Measurements from ENCODE around the gene KCNJ6. TPM values are rescaled to one million over a fixed set of nuclear protein-coding genes. Genes with fewer than 3 reads are reported as not detected.
A peak's percentile ranks its signal among the peaks of the same experiment; 100 is the strongest.
"Not testable (repeated sequence)": the region's sequence is repeated elsewhere in the genome, so short reads cannot be mapped to it uniquely, and the experiment has no call there.

The KCNJ6 gene
- total RNA-seq, 2 experiments from 2014 or later, result not detected

- ATAC-seq; H3K36me3 Mint-ChIP-seq; CTCF ChIA-PET; H3K4me3 Mint-ChIP-seq; H3K4me1 Mint-ChIP-seq; H3K27ac Mint-ChIP-seq; DNase-seq; H3K9me3 Mint-ChIP-seq (ENCODE audit: low read depth): not testable (repeated sequence)
- peaks cover 29% of the 10 kb centered on the region for H3K27me3 Mint-ChIP-seq
Observed at GRCh38 chr21:37646761-37647160, 269.5 kb downstream of the KCNJ6 start.

- Mint-ChIP-seq H3K4me1 (no peaks in the 10 kb centered on the region), H3K9me3 (ENCODE audit: low read depth) (no peaks in the 10 kb centered on the region), H3K36me3 (no peaks in the 10 kb centered on the region), H3K4me3 (no peak overlapping the region), H3K27me3 (peaks cover 30% of the 10 kb centered on the region), H3K27ac (no peak overlapping the region)
- ATAC-seq (no peak), DNase-seq (no peak)
- CTCF ChIA-PET, result no interaction called here
Observed at GRCh38 chr21:37645848-37646247, 270.4 kb downstream of the KCNJ6 start.

DNA sequence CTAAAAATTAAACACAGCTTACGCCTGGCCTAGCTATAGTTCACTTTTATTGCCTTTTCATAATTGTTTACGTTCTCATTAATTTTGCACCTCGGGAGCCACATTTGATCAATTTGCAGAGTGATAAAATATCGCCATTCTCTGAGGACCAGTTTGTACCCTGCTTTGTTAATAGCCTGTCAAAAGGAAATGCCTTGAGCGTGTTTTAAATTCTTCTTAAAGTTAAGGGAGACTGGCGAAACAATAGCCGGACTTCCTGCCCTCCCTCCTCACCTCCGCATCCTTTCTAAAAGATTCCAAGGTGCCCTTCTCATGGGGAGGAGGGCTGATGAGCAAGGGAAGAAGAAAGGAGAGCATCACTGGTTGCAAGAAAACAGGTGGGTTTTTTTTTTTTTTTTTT, 271.6 kb downstream of the KCNJ6 start:
- peaks cover 36% of the 10 kb centered on the region for H3K27me3 Mint-ChIP-seq
- H3K27ac Mint-ChIP-seq, result no peak overlapping the region
- no peak for DNase-seq
- no peak for ATAC-seq
- H3K9me3 Mint-ChIP-seq (ENCODE audit: low read depth), result no peaks in the 10 kb centered on the region
- no peaks in the 10 kb centered on the region for H3K36me3 Mint-ChIP-seq
- CTCF ChIA-PET, result no interaction called here
- no peaks in the 10 kb centered on the region for H3K4me1 Mint-ChIP-seq
- no peak overlapping the region for H3K4me3 Mint-ChIP-seq

DNA sequence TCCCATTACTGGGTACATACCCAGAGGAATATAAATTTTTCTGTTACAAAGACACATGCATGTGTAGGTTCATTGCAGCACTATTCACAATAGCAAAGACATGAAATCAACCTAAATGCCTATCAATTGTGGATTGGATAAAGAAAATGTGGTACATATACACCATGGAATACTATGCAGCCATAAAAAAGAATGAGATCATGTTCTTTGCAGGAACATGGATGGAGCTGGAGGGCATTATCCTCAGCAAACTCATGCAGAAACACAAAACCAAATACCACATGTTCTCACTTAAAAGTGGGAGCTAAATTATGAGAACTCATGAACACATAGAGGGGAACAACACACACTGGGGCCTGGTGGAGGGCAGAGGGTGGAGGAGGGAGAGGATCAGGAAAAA, 272.4 kb downstream of the KCNJ6 start:
- H3K9me3 Mint-ChIP-seq (ENCODE audit: low read depth); H3K27ac Mint-ChIP-seq; H3K4me1 Mint-ChIP-seq; DNase-seq; H3K4me3 Mint-ChIP-seq; H3K36me3 Mint-ChIP-seq; CTCF ChIA-PET; ATAC-seq: not testable (repeated sequence)
- H3K27me3 Mint-ChIP-seq, result peaks cover 43% of the 10 kb centered on the region

- H3K27me3 Mint-ChIP-seq, result peaks cover 45% of the 10 kb centered on the region
- H3K36me3 Mint-ChIP-seq, result no peaks in the 10 kb centered on the region
- H3K4me1 Mint-ChIP-seq, result no peaks in the 10 kb centered on the region
- H3K9me3 Mint-ChIP-seq (ENCODE audit: low read depth), result no peaks in the 10 kb centered on the region
- H3K27ac Mint-ChIP-seq, result no peak overlapping the region
- CTCF ChIA-PET, result interaction anchor here (0.7 to 1.3 kb wide), 3 partner anchors 12 to 476 kb away, joined by 4 to 7 read pairs (median 4); no protein-coding TSS in a partner anchor
- H3K4me3 Mint-ChIP-seq, result no peak overlapping the region
- DNase-seq, result peak; percentile 47
- no peak for ATAC-seq
Observed at GRCh38 chr21:37642493-37642892, 273.8 kb downstream of the KCNJ6 start.

- peaks cover 41% of the 10 kb centered on the region for H3K27me3 Mint-ChIP-seq
- DNase-seq (no peak), ATAC-seq (no peak)
- no peaks in the 10 kb centered on the region for H3K9me3 Mint-ChIP-seq (ENCODE audit: low read depth)
- no peak overlapping the region for H3K4me3 Mint-ChIP-seq
- CTCF ChIA-PET, result no interaction called here
- H3K36me3 Mint-ChIP-seq, result no peaks in the 10 kb centered on the region
- H3K4me1 Mint-ChIP-seq, result no peaks in the 10 kb centered on the region
- no peak overlapping the region for H3K27ac Mint-ChIP-seq
Observed at GRCh38 chr21:37639756-37640155, 276.5 kb downstream of the KCNJ6 start.

DNA sequence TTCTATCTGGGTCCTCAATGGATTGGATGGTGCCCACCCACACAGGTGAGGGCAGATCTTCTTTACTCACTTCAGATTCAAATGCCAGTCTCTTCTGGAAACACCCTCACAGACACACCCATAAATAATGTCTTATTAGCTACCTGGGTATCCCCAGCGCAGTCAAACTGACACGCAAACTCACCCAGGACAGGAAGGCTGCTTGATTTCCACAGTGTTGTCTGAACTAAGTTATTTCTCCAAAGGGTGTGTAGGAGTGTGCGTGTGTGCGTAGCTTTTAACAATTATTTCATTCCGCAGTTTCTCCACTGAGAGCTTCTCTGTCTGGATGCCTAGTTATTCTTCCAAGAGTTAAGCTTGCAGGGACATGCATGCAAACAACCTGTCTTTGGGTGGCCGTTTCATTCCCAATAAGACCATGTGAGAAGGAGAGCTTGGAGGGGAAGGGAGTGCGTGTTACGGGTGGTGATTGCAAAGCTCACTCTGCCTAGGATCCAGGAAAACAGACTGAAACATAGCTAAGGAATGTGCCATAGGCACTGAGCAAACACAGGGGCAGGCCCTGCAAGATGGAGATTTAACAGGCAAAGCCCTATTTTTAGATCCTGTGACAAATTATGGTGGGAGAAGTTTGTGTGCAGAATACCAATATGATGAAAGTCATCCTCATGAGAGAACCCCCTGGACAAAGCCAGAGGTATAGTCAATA, 280.0 kb downstream of the KCNJ6 start:
- DNase-seq (no peak), ATAC-seq (no peak)
- CTCF ChIA-PET, result no interaction called here
- no peaks in the 10 kb centered on the region for H3K36me3 Mint-ChIP-seq
- H3K9me3 Mint-ChIP-seq (ENCODE audit: low read depth), result no peaks in the 10 kb centered on the region
- H3K4me1 Mint-ChIP-seq, result no peaks in the 10 kb centered on the region
- no peak overlapping the region for H3K4me3 Mint-ChIP-seq
- no peak overlapping the region for H3K27ac Mint-ChIP-seq
- peaks cover 39% of the 10 kb centered on the region for H3K27me3 Mint-ChIP-seq

- Mint-ChIP-seq H3K27ac (no peak overlapping the region), H3K36me3 (no peaks in the 10 kb centered on the region), H3K4me1 (no peaks in the 10 kb centered on the region), H3K4me3 (no peak overlapping the region), H3K27me3 (peaks cover 43% of the 10 kb centered on the region), H3K9me3 (ENCODE audit: low read depth) (no peaks in the 10 kb centered on the region)
- no peak for DNase-seq
- ATAC-seq, result no peak
- CTCF ChIA-PET, result no interaction called here
Observed at GRCh38 chr21:37631319-37632117, 284.7 kb downstream of the KCNJ6 start.

- H3K4me1 Mint-ChIP-seq, result no peaks in the 10 kb centered on the region
- H3K36me3 Mint-ChIP-seq, result no peaks in the 10 kb centered on the region
- ATAC-seq (no peak), DNase-seq (no peak)
- H3K27me3 Mint-ChIP-seq, result peaks cover 40% of the 10 kb centered on the region
- H3K4me3 Mint-ChIP-seq, result no peak overlapping the region
- no peak overlapping the region for H3K27ac Mint-ChIP-seq
- H3K9me3 Mint-ChIP-seq (ENCODE audit: low read depth), result no peaks in the 10 kb centered on the region
- CTCF ChIA-PET, result interaction anchor here (1.2 kb wide), 1 partner anchor 12 kb away, joined by 4 read pairs; no protein-coding TSS in a partner anchor
Observed at GRCh38 chr21:37630872-37631271, 285.4 kb downstream of the KCNJ6 start.

DNA sequence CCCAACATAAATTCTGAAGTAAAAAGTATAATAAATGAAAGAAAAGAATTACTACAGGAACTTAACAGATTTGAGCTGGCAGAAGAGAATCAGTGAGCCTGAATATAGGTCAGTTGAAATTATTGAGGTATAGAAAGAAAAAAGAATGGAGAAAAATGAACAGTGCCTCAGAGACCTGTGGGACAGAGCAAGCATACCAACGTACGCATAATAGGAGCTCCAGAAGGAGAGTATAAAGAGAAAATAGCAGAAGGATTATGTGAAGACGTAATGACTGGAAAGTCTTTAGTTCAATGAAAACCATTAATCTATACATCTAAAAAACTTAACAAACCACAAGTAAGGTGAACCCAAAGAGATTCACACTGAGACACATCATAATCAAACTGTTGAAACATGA, 287.9 kb downstream of the KCNJ6 start:
- CTCF ChIA-PET, result interaction anchor here (1.2 kb wide), 1 partner anchor 46 kb away, joined by 3 read pairs; no protein-coding TSS in a partner anchor
- H3K4me1 Mint-ChIP-seq, result no peaks in the 10 kb centered on the region
- ATAC-seq, result no peak

DNA sequence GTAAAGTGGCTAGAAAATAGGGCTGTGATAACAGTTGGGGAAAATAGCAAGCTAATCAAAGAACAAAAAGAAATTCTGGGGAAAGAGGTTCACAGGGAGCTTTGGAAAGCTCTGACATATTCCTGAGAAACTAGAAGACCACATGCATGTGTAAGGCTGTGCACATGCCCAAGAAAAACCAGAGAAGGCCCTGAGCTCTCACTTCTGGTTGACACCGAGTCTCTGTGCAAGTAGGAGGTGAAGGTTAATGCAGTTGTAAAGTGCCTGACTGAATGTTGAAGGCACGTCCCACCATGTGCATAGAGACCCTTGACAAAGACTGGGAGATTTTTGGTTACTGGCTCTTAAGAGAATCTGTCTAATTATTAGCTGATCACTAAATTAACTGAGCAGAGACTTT, 288.7 kb downstream of the KCNJ6 start:
- DNase-seq (no peak), ATAC-seq (no peak)
- CTCF ChIA-PET, result interaction anchor here (1.2 kb wide), 1 partner anchor 47 kb away, joined by 3 read pairs; no protein-coding TSS in a partner anchor
- Mint-ChIP-seq H3K9me3 (ENCODE audit: low read depth) (no peaks in the 10 kb centered on the region), H3K4me1 (no peaks in the 10 kb centered on the region), H3K27ac (no peak overlapping the region), H3K27me3 (peaks cover 41% of the 10 kb centered on the region), H3K4me3 (no peak overlapping the region), H3K36me3 (no peaks in the 10 kb centered on the region)

More for the DNA sequence above, 287.9 kb downstream of the KCNJ6 start:
- H3K4me3 Mint-ChIP-seq, result no peak overlapping the region
- no peaks in the 10 kb centered on the region for H3K36me3 Mint-ChIP-seq
- H3K27ac Mint-ChIP-seq, result no peak overlapping the region
- H3K9me3 Mint-ChIP-seq (ENCODE audit: low read depth), result no peaks in the 10 kb centered on the region
- H3K27me3 Mint-ChIP-seq, result peaks cover 36% of the 10 kb centered on the region
- DNase-seq, result no peak

DNA sequence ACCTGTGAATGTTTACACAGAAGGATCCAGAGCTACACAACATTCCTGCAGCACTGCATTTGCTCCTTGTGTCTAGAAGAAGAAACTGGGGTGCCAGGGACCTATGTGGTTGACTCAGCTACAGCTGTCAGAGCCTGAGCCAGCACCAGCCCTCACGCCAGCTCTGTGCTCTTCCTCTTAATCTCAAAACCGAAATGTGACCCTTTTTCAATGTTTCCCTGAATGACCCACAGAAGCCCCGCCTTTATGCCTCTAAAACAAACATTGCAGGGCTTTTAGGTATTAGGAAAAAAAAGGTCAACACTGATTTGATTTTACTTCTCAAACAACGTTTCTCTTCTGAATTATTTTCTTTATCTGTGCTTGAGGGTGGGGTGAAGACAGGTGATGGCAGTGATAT, 289.2 kb downstream of the KCNJ6 start:
- Mint-ChIP-seq H3K36me3 (no peaks in the 10 kb centered on the region), H3K4me1 (no peaks in the 10 kb centered on the region), H3K9me3 (ENCODE audit: low read depth) (no peaks in the 10 kb centered on the region), H3K27ac (no peak overlapping the region), H3K4me3 (no peak overlapping the region), H3K27me3 (peaks cover 46% of the 10 kb centered on the region)
- DNase-seq (no peak), ATAC-seq (no peak)
- CTCF ChIA-PET, result no interaction called here

DNA sequence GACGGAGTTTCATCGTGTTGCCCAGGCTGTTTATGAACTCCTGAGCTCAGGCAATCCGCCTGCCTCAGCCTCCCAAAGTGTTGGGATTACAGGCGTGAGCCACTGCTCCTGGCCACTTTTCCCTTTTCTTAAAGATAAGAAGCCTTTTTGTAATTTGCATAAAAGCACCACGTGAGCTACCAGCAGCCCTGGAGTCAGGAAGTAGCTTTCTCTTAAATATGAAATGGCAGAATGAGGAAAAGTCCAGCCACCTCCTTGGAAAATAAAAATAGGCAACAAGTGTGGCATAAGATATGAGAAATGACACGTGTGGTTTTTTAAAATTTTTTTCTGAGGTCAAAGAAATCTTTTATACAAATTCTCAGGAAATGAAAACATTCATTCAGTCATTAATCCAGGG, 289.9 kb downstream of the KCNJ6 start:
- DNase-seq (no peak), ATAC-seq (no peak)
- H3K9me3 Mint-ChIP-seq (ENCODE audit: low read depth), result no peaks in the 10 kb centered on the region
- H3K4me1 Mint-ChIP-seq, result no peaks in the 10 kb centered on the region
- peaks cover 45% of the 10 kb centered on the region for H3K27me3 Mint-ChIP-seq
- no peak overlapping the region for H3K4me3 Mint-ChIP-seq
- H3K27ac Mint-ChIP-seq, result no peak overlapping the region
- no peaks in the 10 kb centered on the region for H3K36me3 Mint-ChIP-seq
- CTCF ChIA-PET, result no interaction called here

GRCh38 chr21:37623689-37624088, 292.6 kb downstream of the KCNJ6 start:
- no peak overlapping the region for H3K27ac Mint-ChIP-seq
- H3K27me3 Mint-ChIP-seq, result peaks cover 34% of the 10 kb centered on the region
- ATAC-seq (no peak), DNase-seq (no peak)
- H3K4me1 Mint-ChIP-seq, result no peaks in the 10 kb centered on the region
- H3K4me3 Mint-ChIP-seq, result no peak overlapping the region
- no peaks in the 10 kb centered on the region for H3K9me3 Mint-ChIP-seq (ENCODE audit: low read depth)
- CTCF ChIA-PET, result no interaction called here
- H3K36me3 Mint-ChIP-seq, result no peaks in the 10 kb centered on the region

All from activated CD8-positive, alpha-beta memory T cell treated with anti-CD3 and anti-CD28 coated beads, Interleukin-2, amount 10 ng/mL, durations not matched to agents 7 days and 5 days (primary cell).